ENCODE results near the gene GH1. TPM values are rescaled to one million over a fixed set of nuclear protein-coding genes. Genes with fewer than 3 reads are reported as not detected.
A peak's percentile ranks its signal among the peaks of the same experiment; 100 is the strongest.

The GH1 gene
- total and polyA plus RNA-seq, 2 donors (not counting 1 experiment from before 2014, with no cell fraction given) = 1.7 to 2.3 TPM

DNA sequence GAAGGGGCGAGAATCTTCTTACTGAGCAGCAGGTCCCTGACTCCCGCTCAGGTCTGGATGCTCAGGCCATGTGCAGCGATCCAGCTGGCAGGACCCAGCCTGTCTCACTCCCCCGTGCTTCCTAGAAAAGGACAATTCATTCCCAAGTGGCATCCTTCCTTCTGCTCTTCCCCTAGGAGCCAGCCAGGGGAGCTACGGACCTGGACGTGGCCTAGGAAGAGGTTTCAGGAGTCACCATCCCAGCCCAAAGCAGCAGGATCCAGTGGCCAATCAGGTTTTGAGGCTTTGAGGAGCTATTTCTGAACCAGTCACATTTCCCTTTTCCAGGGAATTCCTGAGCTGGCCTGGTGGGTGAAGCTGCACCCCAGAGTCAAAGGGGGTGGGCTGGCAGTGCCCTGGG, 21.2 kb upstream of the GH1 start:
- ChIA-PET POLR2A (interaction anchor here (1.1 to 2.3 kb wide), 3 partner anchors 8 to 20 kb away, joined by 3 to 12 read pairs (median 7); partner anchors contain the start of gene CD79B), CTCF (interaction anchor here (0.9 to 3.9 kb wide), 5 partner anchors 14 to 86 kb away, joined by 3 to 27 read pairs (median 4); no protein-coding TSS in a partner anchor)
- no peaks in the 10 kb centered on the region for H3K27me3 ChIP-seq (replicated peaks in 1 of 4; ENCODE audit: control extremely low read depth in 1 of 4, control insufficient read depth in 3 of 4, insufficient read depth in 4 of 4, low read length in 3 of 4)
- Mint-ChIP-seq H3K9me3 (ENCODE audit: insufficient read depth) (no peaks in the 10 kb centered on the region), H3K27ac (peak overlapping the region; percentile 62), H3K27me3 (no peaks in the 10 kb centered on the region), H3K4me3 (no peak overlapping the region), H3K4me1 (peaks cover 62% of the 10 kb centered on the region)
- H3K36me3 ChIP-seq (replicated peaks in 1 of 2; ENCODE audit: control extremely low read depth in 1 of 2, control insufficient read depth in 1 of 2, extremely low read depth in 1 of 2, insufficient read depth in 2 of 2, low read length in 1 of 2) = no peaks in the 10 kb centered on the region
- no peak overlapping the region for H3K4me3 ChIP-seq (ENCODE audit: control extremely low read depth in 1 of 5, extremely low read depth in 1 of 5, insufficient read depth in 1 of 5, low read depth in 2 of 5, low read length in 4 of 5)
- intact Hi-C loops (cut with micrococcal nuclease) = no loop called here
- no peak overlapping the region for H3K4me2 ChIP-seq (replicated peaks; ENCODE audit: low read depth, low read length, poor library complexity, severe bottlenecking)
- no peaks in the 10 kb centered on the region for H4K20me1 ChIP-seq (ENCODE audit: control insufficient read depth, insufficient read depth, low read length, poor library complexity, severe bottlenecking)
- WGBS (ENCODE audit: insufficient coverage) = over 99% methylated on average over 6 of the region's 6 CpGs
- no peak overlapping the region for H2AFZ ChIP-seq (ENCODE audit: insufficient read depth, low read depth, low read length, poor library complexity, severe bottlenecking)
- H3K79me2 ChIP-seq (ENCODE audit: control insufficient read depth, insufficient read depth, low read length) = peaks cover 31% of the 10 kb centered on the region
- ATAC-seq (ENCODE audit: low read depth) (no peak), DNase-seq (no peak)
- H3K4me1 ChIP-seq (ENCODE audit: control insufficient read depth in 2 of 2, insufficient read depth in 2 of 2, low read length in 2 of 2) = peaks cover 36 to 55% of the 10 kb centered on the region in 2 donors
- TF ChIP-seq, protein P1, sequence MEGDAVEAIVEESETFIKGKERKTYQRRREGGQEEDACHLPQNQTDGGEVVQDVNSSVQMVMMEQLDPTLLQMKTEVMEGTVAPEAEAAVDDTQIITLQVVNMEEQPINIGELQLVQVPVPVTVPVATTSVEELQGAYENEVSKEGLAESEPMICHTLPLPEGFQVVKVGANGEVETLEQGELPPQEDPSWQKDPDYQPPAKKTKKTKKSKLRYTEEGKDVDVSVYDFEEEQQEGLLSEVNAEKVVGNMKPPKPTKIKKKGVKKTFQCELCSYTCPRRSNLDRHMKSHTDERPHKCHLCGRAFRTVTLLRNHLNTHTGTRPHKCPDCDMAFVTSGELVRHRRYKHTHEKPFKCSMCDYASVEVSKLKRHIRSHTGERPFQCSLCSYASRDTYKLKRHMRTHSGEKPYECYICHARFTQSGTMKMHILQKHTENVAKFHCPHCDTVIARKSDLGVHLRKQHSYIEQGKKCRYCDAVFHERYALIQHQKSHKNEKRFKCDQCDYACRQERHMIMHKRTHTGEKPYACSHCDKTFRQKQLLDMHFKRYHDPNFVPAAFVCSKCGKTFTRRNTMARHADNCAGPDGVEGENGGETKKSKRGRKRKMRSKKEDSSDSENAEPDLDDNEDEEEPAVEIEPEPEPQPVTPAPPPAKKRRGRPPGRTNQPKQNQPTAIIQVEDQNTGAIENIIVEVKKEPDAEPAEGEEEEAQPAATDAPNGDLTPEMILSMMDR (IDR thresholded peaks at IDR 0.05) = no peak
- TF ChIP-seq EZH2 (IDR thresholded peaks at IDR 0.05; ENCODE audit: borderline replicate concordance, insufficient read depth, low read depth, low read length, poor library complexity, severe bottlenecking) = no peak
- peaks cover 0 to 26% (median 6%) of the 10 kb centered on the region in 3 donors for H3K9me3 ChIP-seq (ENCODE audit: control extremely low read depth in 1 of 3, control insufficient read depth in 2 of 3, insufficient read depth in 1 of 3, low read length in 2 of 3)
- H3K27ac ChIP-seq (ENCODE audit: low read length in 2 of 2) = no peak overlapping the region
- no peak overlapping the region for H3K9ac ChIP-seq (ENCODE audit: low read length)

DNA sequence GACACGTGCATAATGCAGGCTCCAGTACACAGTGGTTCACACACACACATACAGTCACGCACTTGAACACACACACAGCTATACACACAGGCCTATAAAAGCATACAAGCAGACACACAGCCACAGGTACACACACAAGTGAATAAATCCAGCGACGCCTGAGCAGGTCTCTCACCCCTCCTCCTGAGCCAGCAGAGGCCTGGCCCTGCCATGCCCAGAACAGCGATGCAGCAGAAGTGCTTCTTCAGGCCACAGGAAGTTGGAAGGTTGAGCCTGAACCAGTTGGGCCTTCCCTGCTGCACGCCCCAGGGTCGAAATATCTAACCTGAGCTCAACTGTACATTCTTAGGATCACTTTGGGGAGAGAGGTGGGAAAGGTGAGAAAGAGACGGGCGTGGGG, 20.8 kb upstream of the GH1 start:
- intact Hi-C loops (cut with micrococcal nuclease) = no loop called here
- Histone ChIP-seq H3K4me2 (replicated peaks; ENCODE audit: low read depth, low read length, poor library complexity, severe bottlenecking) (no peak overlapping the region), H2AFZ (ENCODE audit: insufficient read depth, low read depth, low read length, poor library complexity, severe bottlenecking) (no peak overlapping the region), H3K27me3 (replicated peaks in 1 of 4; ENCODE audit: control extremely low read depth in 1 of 4, control insufficient read depth in 3 of 4, insufficient read depth in 4 of 4, low read length in 3 of 4) (no peaks in the 10 kb centered on the region), H4K20me1 (ENCODE audit: control insufficient read depth, insufficient read depth, low read length, poor library complexity, severe bottlenecking) (no peaks in the 10 kb centered on the region), H3K36me3 (replicated peaks in 1 of 2; ENCODE audit: control extremely low read depth in 1 of 2, control insufficient read depth in 1 of 2, extremely low read depth in 1 of 2, insufficient read depth in 2 of 2, low read length in 1 of 2) (no peaks in the 10 kb centered on the region), H3K4me3 (ENCODE audit: control extremely low read depth in 1 of 5, extremely low read depth in 1 of 5, insufficient read depth in 1 of 5, low read depth in 2 of 5, low read length in 4 of 5) (no peak overlapping the region), H3K27ac (ENCODE audit: low read length in 2 of 2) (peak overlapping the region in 1 of 2 donors; percentile 18), H3K9me3 (ENCODE audit: control extremely low read depth in 1 of 3, control insufficient read depth in 2 of 3, insufficient read depth in 1 of 3, low read length in 2 of 3) (peaks cover 0 to 26% (median 6%) of the 10 kb centered on the region in 3 donors), H3K9ac (ENCODE audit: low read length) (no peak overlapping the region), H3K79me2 (ENCODE audit: control insufficient read depth, insufficient read depth, low read length) (peaks cover 35% of the 10 kb centered on the region), H3K4me1 (ENCODE audit: control insufficient read depth in 2 of 2, insufficient read depth in 2 of 2, low read length in 2 of 2) (peaks cover 38 to 55% of the 10 kb centered on the region in 2 donors)
- no peaks in the 10 kb centered on the region for H3K27me3 Mint-ChIP-seq
- ChIA-PET POLR2A (interaction anchor here (1.1 to 2.3 kb wide), 2 partner anchors 7 to 17 kb away, joined by 3 to 7 read pairs; partner anchors contain the start of gene CD79B), CTCF (interaction anchor here (0.9 to 3.9 kb wide), 4 partner anchors 19 to 86 kb away, joined by 3 to 27 read pairs (median 4); no protein-coding TSS in a partner anchor)
- DNase-seq (no peak), ATAC-seq (ENCODE audit: low read depth) (no peak)
- TF ChIP-seq, protein P1 (IDR thresholded peaks at IDR 0.05) = no peak
- no peak for TF ChIP-seq EZH2 (IDR thresholded peaks at IDR 0.05; ENCODE audit: borderline replicate concordance, insufficient read depth, low read depth, low read length, poor library complexity, severe bottlenecking)
- 90% methylated on average over 9 of the region's 9 CpGs for WGBS (ENCODE audit: insufficient coverage)
- H3K9me3 Mint-ChIP-seq (ENCODE audit: insufficient read depth) = no peaks in the 10 kb centered on the region
- H3K4me3 Mint-ChIP-seq = peak overlapping the region; percentile 20
- peak overlapping the region; percentile 62 for H3K27ac Mint-ChIP-seq
- H3K4me1 Mint-ChIP-seq = peaks cover 62% of the 10 kb centered on the region
